ENCODE data around the gene ADI1.
"Not testable (repeated sequence)": the region's sequence is repeated elsewhere in the genome, so short reads cannot be mapped to it uniquely, and the experiment has no call there.

ADI1 gene

DNA sequence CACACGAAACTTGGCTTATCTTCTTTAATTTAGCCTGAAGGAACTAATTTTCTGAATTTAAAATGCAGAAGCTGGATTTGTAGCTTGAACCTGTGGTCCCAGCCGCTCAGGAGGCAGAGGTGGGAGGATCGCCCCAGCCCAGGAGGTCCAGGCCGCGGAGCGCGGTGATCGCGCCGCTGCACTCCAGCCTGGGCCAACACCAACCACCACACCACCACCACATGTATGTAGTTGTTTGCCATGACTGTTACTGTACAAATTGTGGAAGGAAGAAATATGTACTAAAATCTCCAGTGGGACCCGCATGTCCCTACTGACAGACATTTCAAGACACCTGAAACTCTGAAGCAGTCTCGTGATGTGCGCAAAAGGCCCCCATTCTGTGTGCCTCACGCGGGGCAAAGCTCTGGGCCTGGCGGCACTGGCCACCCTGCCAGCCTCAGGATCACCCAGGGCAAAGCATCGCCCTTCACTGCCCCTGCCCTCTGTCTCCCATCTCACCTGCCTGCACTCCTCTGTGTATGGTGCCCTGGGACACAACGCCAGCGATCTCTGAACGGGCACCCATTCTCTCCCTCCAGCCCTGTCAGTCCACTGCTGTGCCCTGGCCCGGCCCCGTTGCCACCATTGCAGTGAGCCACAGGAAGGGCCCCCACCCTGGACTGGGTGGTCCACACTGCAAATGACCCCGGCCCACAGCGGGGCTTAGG, 10.1 kb upstream of the ADI1 start:
- ATAC-seq: no peak

DNA sequence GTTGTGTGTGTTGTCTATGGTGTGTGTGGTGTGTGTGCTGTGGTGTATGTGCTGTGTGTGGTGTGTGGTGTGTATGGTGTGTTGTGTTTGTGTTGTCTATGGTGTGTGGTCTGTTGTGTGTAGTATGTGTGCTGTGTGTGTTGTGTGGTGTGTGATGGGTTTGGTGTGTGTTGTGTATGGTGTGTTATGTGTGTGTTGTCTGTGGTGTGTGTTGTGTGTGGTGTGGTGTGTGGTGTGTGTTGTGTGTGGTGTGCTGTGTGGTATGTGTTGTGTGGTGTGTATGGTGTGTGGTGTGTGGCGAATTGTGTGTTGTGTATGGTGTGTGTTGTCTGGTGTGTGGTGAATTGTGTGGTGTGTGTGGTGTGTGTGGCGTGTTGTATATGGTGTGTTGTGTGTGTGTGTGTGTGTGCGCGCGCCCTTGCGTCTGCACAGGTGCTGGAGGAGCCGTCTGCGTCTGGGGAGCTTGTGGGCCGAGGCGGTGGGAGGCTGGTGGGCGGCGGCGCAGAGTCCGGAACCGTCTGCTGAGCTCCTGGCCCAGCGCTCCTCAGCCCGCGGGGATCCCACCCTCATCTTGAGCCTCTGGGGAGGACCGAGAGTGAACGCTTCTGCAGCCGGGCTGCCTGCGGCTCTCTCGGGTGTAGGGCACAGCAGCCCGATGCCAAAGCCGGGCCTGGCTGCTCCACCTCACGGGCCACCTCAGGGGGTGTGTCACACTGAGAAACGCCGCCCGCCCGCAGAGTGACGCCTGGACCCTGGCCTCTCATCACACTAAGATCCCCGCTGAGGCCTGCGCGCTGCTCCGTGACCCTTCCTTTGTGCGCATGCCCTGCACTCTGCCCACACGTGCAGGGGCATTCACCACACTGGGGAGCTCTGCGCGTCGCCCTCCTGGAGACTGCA, 8.8 kb upstream of the ADI1 start:
- ATAC-seq: no peak

DNA sequence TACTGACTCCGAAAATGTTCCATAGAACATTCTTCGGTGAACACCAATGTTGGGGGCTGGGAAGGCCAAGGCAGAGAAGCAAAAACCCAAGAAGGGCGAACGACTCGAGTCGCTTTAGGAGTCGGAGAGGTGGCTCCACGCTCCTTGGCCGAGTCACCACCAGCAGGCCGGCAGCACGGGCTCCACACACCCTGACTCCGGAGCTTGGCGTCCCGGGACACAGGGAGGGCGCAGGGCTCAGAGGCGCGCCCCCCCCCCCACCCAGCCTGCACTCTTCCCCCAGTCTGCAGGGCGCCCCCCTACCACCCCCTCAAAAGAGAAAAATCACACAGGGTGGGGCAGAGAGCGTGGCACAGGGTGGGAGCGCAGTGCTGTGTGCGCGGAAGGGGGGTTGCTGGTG, 7.5 kb upstream of the ADI1 start:
- ATAC-seq: no peak

DNA sequence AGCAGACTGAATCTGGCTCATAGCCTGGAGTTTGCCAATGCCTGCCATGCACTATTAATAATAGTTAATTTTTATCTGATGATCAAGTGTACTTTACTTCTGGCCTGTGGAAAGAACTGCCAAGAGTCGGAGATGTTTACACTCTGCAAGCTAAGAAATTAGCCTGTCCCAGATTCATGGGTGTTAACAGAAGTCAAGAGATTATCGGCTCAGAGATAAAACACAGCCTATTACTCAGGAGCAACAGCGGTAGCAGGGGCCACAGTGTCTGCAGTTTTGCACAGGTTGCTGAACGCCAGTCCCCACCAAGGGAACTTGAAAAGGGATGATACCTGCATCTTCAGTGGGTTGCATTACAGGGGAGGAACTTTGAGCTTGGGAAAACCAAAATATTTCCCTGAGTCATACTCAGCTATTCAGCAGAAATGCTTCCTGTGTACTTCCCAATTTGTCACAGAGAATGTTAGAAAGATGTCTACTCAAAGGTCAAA, 4.3 kb upstream of the ADI1 start:
- ATAC-seq: no peak

DNA sequence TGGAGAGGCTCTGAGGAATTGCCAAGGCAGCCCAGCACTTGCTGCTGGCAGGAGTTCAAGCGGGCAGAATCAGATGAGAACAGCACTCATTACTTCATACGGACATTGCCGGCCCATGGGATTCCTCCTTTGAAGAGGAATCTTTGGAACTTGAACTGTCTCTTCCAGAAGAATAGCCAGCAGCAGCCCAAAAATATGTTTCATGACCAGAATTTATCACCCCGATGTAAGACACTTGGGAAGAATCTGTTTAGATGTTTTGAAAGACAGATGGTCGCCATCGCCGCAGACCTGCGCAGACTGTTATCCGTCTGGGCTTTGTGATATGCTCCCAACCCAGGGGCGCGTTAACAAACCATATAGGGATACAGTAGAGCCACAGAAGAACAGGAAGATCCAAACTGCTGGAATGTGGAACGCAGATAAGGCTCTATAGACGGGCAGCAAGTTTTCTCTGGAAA, 3.7 kb upstream of the ADI1 start:
- ATAC-seq: no peak

DNA sequence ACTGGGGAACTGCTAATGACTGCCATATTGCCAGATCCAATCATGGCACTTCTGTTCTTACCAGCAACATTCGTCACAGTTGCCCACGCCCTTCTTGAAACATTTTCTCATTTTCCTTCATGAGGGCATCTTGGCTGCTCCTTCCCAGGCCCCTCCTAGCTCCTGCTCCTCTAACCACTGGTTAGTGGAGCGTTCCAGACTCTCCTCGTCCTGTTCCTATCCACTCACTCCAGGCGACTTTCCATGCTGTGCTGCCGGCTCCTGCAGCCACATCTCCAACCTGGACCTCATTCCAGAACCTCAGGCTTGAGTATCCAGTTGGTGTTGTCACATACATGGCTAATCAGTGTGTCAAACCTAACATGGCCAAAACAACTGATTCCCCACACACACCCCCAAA, 1.3 kb upstream of the ADI1 start:
- no peak for ATAC-seq

DNA sequence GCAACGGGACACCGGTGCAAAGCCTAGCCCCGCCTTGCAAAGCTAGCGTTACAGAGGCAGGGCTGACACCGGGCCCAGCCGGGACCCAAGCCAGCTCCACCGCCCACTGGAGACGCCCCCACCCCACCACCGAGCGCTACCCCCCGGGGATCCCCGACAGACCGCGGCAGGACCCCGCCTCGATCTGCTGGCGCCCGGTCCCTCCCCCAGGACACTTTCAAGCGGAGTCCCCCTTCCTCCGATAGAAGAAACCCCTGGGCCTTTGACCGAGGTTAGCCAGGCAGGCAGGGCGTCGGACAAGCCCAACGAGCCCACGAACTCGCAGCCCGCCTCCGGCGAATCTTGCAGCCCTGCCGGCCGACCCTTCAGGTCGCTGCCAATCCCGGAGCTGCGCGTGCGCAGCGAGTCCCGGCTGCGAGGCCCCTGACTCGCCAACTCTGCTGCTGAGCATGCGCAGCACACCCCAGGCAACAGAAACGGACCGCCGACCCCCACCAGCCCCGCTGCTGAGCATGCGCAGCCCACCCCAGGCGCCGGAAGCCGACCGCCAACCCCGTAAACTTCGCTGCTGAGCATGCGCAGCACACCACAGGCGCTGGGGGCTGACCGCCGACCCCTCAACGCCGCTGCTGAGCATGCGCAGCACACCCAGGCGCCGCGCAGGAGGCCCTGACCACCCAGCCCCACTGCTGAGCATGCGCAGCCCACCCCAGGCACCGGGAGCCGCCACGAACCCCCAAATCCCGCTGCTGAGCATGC, 656 bp downstream of the ADI1 start:
- peak; percentile 73 to 74 for ATAC-seq

DNA sequence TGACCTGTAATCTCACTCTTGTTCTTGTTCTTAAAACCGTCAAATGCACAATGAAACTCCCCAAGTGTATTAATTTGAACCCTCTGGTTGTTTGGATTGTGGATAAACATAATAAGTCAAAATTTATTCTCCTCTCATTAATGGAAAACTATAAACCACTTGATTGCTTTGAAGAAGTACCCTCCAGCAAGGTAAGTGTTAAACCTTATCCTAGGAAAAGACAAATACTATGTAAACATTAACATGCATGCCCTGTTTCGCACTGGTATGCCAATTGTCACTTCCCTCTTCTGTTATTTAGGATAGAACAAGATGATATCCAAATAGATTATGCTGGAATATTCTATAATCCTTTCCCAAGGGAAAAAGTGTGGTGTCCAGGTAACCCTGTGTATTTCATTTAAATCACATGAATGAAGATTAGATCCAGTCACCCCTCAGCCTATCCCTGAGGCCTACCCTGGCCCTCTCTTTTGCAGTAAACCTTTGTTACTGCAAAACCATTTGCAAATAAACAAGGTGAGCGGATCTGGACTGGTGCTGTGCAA, 1.3 kb downstream of the ADI1 start:
- ATAC-seq: no peak

DNA sequence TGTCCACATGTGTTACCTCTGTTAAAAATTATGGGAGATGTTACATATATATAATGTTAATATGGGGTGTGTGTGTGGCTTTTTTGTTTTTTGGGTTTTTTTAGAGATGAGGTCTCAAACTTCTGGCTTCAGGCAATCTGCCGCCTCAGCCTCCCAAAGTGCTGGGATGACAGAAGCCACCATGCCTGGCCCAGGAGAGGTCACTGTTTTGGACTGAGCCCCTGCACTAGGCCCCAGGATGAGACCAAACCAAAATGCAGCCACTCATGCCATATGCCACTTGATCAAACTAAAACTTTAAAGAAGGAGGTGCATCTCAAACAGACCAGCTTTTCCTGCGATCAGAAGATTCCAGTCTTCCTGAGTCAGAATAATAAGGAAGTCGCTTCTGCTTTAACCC, 2.5 kb downstream of the ADI1 start:
- no peak for ATAC-seq

DNA sequence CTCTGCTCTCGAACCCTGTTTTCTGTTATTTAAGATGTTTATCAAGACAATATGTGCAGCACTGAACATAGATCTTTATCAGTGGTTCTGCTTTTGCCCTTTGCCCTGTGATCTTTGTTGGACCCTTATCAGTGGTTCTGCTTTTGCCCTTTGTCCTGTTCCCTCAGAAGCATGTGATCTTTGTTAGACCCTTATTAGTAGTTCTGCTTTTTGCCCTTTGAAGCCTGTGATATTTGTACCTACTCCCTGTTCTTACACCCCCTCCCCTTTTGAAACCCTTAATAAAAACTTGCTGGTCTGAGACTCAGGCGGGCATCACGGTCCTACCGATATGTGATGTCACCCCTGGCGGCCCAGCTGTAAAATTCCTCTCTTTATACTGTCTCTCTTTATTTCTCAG, 3.9 kb downstream of the ADI1 start:
- ATAC-seq: not testable (repeated sequence)

DNA sequence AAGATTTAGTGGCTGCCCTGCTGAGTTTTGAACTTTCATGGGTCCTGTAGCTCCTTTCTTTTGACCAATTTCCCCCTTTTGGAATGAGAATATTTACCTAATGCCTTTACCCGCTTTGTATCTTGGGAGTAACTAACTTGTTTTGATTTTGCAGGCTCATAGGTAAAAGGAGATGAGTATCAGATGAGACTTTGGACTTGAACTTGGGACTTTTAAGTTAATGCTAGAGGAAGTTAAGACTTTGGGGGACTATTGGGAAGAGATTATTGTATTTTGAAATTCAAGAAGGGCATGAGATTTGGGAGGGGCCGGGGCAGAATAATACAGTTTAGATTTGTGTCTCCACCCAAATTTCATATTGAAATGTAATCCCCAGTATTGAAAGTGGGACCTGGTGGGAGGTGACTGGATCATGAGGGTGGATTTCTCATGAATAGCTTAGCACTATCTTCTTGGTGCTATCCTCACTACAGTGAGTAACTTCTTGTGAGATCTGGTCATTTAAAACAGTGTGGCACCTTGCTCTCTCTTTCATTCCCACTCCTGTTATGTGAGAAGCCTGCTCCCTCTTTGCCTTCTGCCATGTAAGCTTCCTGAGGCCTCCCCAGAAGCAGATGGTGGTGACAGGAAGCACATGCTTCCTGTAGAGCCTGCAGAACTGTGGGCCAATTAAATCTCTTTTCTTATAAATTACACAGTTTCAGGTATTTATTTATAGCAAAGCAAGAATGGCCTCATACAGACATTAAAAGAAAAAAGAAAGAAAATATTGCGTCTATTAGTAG, 6.1 kb downstream of the ADI1 start:
- no peak for ATAC-seq

DNA sequence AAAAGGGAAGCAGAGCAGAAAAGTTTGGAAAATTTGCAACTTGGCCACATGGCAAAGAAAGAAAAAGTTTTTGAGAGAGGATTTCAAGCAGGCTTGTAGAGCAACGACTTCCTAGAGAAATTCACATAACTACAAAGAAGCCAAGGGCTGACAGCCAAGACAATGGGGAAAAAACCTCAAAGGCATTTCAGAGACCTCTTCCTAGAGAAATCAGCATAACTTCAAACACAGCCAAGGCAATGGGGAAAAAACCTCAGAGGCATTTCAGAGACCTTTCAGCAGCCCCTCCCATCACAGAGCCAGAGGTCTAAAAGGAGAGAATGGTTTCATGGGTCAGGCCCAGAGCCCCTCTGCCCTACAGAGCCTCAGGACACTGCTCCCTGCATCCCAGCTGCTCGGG, 7.2 kb downstream of the ADI1 start:
- ATAC-seq: no peak

DNA sequence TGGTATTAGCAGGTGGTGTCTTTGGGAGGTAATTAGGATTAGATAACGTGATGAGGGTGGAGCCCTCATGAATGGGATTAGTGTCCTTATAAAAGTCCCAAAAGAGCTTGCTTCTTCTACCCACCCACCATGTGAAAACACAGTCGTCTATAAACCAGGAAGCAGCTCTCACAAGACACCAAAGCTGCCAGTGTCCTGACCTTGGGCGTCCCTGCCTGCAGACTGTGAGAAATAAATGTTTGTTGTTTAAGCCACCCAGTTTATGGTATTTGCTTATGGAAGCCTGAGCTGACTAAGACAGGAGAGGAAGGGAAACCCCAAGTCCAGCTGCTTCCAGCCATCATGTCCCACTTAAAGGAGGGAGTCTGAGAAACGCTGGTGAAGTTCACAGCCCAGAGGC, 13.6 kb downstream of the ADI1 start:
- ATAC-seq: no peak

DNA sequence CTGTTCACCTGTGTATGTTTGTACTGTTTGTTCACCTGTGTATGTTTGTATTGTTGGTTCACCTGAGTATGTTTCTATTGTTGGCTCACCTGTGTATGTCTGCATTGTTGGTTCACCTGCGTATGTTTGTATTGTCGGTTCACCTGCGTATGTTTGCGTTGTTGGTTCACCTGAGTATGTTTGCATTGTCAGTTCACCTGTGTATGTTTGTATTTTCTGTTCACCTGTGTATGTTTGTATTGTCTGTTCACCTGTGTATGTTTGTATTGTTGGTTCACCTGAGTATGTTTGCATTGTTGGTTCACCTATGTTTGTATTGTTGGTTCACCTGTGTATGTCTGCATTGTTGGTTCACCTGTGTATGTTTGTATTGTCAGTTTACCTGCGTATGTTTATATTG, 14.6 kb downstream of the ADI1 start:
- no peak for ATAC-seq

DNA sequence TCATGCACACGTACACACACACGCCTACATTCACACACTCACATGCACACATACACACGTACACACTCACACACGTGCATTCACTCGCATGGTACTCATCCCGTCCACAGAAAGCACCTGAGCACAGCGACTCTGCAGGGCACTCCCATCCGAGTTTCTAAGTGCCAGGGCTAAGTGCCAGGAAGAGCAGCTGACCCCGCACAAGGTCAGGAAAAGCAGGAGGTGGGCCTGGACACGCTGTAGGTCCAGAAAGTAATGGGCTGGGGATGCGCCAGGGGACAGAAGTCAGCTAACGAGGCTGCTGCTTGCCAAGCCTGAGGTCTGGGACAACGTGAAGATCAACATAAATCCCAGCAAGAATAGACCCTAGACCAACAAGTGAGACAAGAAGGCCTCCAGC, 15.8 kb downstream of the ADI1 start:
- no peak for ATAC-seq

DNA sequence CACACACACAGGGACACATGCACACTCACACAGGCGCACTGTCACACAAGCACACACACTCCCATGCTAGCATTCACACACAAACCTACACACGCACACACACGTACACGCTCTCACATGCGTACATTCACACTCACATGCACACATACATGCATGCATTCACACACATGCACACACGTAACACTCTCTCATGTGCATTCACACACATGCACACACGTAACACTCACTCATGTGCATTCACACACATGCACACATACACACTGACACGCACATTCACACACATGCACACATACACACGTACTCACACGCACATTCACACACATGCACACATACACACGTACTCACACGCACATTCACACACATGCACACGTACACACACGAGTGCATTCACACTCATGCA, 16.3 kb downstream of the ADI1 start:
- ATAC-seq: no peak

DNA sequence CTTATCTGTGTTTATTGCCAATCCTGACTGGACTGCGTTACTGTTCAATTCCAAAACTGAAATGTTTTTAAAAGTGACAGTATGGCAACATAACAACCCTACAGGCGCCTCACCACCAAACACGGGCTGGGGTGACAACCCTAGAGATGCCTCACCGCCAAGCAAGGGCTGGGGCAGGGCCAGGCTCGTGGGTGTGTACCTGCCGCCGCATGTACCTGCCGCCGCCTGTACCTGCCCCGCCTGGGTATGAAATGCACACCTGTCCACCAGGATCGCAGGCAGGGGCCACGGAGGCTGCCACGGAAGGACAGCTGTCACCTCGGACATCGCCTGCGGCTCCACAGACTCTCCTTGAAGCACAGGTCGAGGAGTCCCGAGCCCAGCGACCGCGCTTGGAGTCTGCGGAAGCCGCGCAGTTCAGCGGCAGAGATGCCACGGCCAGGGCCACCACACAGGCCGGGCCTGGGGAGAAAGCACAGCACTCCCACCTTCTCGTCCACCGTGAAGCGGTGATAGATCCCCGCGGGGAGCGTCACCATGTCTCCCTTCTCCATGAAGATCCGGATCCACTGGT, 18.9 kb downstream of the ADI1 start:
- no peak for ATAC-seq

DNA sequence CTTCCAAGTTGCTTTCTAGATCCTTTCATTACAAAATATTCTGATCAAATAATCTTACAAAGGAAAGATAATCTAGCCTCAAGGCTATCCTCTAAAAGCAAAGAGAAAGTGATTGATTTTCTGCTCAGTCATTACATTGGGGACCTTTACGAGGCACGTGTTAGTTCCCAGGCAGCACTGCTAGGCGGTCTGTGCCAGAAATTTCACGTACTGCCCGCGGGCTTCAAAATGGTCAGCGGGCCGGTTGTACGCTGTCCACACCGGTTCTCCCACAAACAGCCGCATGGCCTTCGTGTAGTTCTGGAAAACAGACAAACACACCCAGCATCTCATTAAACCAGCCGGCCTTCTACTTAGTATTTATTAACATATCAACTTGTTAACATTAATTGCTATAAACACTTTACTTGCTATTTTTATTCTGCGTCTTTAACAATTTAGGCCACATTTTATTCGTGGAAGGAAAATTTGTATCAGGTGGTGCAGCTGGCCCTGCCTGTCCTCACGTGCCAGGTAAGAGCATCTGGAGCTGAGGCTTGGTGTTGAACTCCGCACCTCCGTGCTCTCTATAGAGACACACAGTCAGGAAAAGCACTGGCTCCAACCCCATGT, 20.4 kb downstream of the ADI1 start:
- no peak for ATAC-seq

DNA sequence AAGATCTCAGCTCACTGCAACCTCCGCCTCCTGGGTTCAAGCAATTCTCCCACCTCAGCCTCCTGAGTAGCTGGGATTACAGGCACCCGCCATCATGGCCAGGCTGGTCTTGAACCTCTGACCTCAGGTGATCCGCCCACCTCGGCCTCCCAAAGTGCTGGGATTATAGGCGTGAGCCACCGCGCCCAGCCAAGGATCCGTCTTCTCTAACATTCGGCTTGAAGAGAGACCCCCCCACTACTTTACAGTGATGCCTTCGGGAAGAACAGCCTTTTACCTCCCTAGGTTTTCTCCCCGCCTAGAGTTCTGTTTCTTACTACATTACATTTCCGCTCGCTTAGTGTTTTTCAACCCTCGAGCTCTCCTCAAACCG, 22.6 kb downstream of the ADI1 start:
- ATAC-seq: not testable (repeated sequence)

DNA sequence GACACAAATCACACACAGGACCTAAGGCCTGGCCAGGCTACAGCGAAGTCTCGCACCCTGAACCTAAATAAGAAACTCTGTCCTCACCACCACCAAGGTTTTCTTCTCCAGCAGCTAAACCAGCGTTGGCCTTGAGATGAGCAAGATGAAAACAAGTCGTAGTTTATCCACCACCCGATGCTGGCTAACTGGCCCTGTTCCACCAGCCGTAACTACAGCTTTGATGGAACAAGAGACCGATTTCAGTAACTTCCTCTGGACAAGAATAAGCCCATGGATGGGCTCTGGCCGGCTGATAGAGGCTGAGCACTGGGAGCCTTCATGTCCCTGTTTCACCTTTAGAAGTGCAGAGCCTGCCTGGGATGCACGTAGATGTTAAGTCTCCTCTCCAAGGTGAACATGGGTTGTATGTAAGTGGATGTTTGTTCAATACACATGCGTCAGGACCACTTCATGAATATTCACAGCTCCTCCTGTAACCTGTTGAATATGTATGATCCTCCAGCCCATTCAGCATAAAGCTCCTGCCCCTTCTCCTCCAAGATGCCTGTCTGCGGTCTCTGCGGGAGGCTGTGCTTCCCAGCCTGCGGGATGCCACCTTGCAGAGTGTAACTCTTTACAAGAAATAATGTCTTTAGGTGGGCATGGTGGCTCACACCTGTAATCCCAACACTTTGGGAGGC, 24.2 kb downstream of the ADI1 start:
- ATAC-seq: no peak

DNA sequence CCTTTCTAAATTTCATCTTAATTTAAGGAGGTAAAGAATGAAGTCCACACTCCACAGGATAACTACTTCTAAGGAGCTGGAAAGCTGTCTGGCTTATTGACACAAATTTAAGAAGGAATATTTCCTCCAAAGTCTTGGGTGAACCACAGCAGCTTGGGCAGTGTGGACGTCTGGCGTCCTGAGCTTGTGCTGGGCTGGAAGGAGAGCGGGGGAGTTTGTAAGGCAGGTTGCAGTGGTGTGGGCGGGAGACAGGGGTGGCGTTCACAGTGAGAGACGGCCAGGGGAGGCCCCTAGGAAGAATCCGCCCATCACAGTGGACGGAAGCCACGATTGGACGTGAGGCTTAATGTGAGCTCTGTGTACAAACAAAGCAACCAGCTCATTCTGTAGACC, 25.7 kb downstream of the ADI1 start:
- no peak for ATAC-seq

Data from activated CD4-positive, CD25-positive, alpha-beta regulatory T cell treated with anti-CD3 and anti-CD28 coated beads, Interleukin-2, amount 50 U/mL, for 24 hours (primary cell).